Kidney (tissue), 14 donors: ENCODE results near the gene MGME1. TPM values are rescaled to one million over a fixed set of nuclear protein-coding genes. Genes with fewer than 3 reads are reported as not detected.

Experiments
- DNase-seq, 5 donors: peaks; one replicate each; pipeline ENCODE4 v3.0.0-alpha.2; 2013 to 2020
- FAIRE-seq: peaks from 2 replicates; lab custom pipeline; 2012; peaks lifted over from hg19 to GRCh38; lab: Jason Lieb, UNC
- H3K27ac ChIP-seq, 2 donors: one replicate each; pipeline ENCODE4 v1.7.0; 2013; ENCODE audit warnings: low read depth in 2 of 2, low read length in 2 of 2, inconsistent platforms in 1 of 2
- H3K27me3 ChIP-seq: one replicate; pipeline ENCODE4 v1.7.1; 2013; ENCODE audit warnings: low read length, inconsistent platforms; ENCODE audit not compliant: control insufficient read depth, insufficient read depth
- H3K36me3 ChIP-seq, 3 donors: one replicate each; pipeline versions ENCODE4 v1.7.0 to v1.7.1; 2013; ENCODE audit warnings: low read length in 3 of 3, control low read depth in 1 of 3, inconsistent platforms in 1 of 3; ENCODE audit not compliant: insufficient read depth in 3 of 3, control insufficient read depth in 2 of 3
- H3K4me1 ChIP-seq, 3 donors: one replicate each; pipeline versions ENCODE4 v1.7.0 to v1.7.1; 2013; ENCODE audit warnings: low read length in 3 of 3, inconsistent platforms in 1 of 3, low read depth in 1 of 3; ENCODE audit not compliant: control insufficient read depth in 2 of 3, insufficient read depth in 2 of 3
- H3K4me3 ChIP-seq, 3 donors: one replicate each; pipeline versions ENCODE4 v1.7.0 to v1.8.1; 2013; ENCODE audit warnings: low read length in 3 of 3, control low read depth in 1 of 3, inconsistent platforms in 1 of 3
- H3K9ac ChIP-seq, 3 donors: one replicate each; pipeline versions ENCODE4 v1.7.0 to v1.7.1; 2013; ENCODE audit warnings: low read length in 3 of 3, control low read depth in 1 of 3, inconsistent platforms in 1 of 3
- H3K9me3 ChIP-seq, 3 donors: one replicate each; pipeline versions ENCODE4 v1.7.0 to v1.7.1; 2013; ENCODE audit warnings: low read length in 3 of 3, control low read depth in 1 of 3, inconsistent platforms in 1 of 3; ENCODE audit not compliant: control insufficient read depth in 2 of 3, insufficient read depth in 1 of 3
- CTCF ChIP-seq: IDR thresholded peaks from 3 replicates; pipeline ENCODE4 v1.5.1; 2012; ENCODE audit warnings: mild to moderate bottlenecking, moderate library complexity, borderline replicate concordance; ENCODE audit not compliant: insufficient read depth; ENCODE audit errors: extremely low read depth
- intact Hi-C: fragments of 100-400 bp; cut with DNase I; formaldehyde crosslinking; loops from one replicate; pipeline ENCODE4 v1.11.1; 2022
- polyA plus RNA-seq: library from polyadenylated mRNA; stranded (reverse); fragments of 350-450 nt; fragmentation: Illumina TruSeq; extraction: RNeasy Lipid Tissue Mini Kit (QIAGEN cat#74804); gene quantifications from one replicate; pipeline ENCODE4 v1.2.3, GENCODE V29; 2014; ENCODE audit warnings: low read depth, low replicate concordance; ENCODE audit not compliant: insufficient read depth
- total RNA-seq: library from RNA; stranded (reverse); fragmentation: NEBNext Ultra II Directional; extraction: Animal tissue kit (Norgen Biotek cat#: 25700); gene quantifications from one replicate; pipeline ENCODE4 v1.2.1, GENCODE V29; 2021
- donor health status: control.
- donor health status: control.
- donor health status: control.
- donor health status: control.
- donor health status: control.
- donor health status: DM: yes; HTN: yes; CAD: no.
- donor health status: Normal renal cell carcinoma (clear cell type).

The MGME1 gene
- total and polyA plus RNA-seq, 2 donors from 2014 or later = 15.5 to 16.7 TPM

- FAIRE-seq (no peak), DNase-seq (no peak)
- Histone ChIP-seq H3K27me3 (no peaks in the 10 kb centered on the region), H3K4me1 (peaks cover 0 to 12% (median 0%) of the 10 kb centered on the region in 3 donors), H3K9me3 (no peaks in the 10 kb centered on the region), H3K27ac (no peak overlapping the region), H3K9ac (no peak overlapping the region), H3K4me3 (no peak overlapping the region), H3K36me3 (no peaks in the 10 kb centered on the region)
- no peak for TF ChIP-seq CTCF
- intact Hi-C loops = loop anchor here (10.0 kb wide), 1 partner anchor 501 kb away; no protein-coding TSS in a partner anchor
Measured at GRCh38 chr20:18005990-18006364, 37.2 kb downstream of the MGME1 start.

- FAIRE-seq = no peak
- intact Hi-C loops = loop anchor here (10.0 kb wide), 1 partner anchor 502 kb away; no protein-coding TSS in a partner anchor
- H3K27ac ChIP-seq = no peak overlapping the region
Measured at GRCh38 chr20:18006684-18007083, 37.9 kb downstream of the MGME1 start.

GRCh38 chr20:18007534-18008292 lies 38.9 kb downstream of the MGME1 start:
- no peak for DNase-seq
- intact Hi-C loops = loop anchor here (10.0 kb wide), 1 partner anchor 503 kb away; no protein-coding TSS in a partner anchor
- no peak for TF ChIP-seq CTCF
- H3K36me3 ChIP-seq = no peaks in the 10 kb centered on the region
- no peak for FAIRE-seq
- H3K4me3 ChIP-seq = no peak overlapping the region
- no peaks in the 10 kb centered on the region for H3K9me3 ChIP-seq
- peaks cover 0 to 10% (median 0%) of the 10 kb centered on the region in 3 donors for H3K4me1 ChIP-seq
- H3K27me3 ChIP-seq = no peaks in the 10 kb centered on the region
- H3K9ac ChIP-seq = no peak overlapping the region
- H3K27ac ChIP-seq = no peak overlapping the region

More at GRCh38 chr20:18006684-18007083, 37.9 kb downstream of the MGME1 start:
- Histone ChIP-seq H3K4me1 (peaks cover 0 to 10% (median 0%) of the 10 kb centered on the region in 3 donors), H3K27me3 (no peaks in the 10 kb centered on the region), H3K9ac (no peak overlapping the region), H3K36me3 (no peaks in the 10 kb centered on the region), H3K9me3 (no peaks in the 10 kb centered on the region), H3K4me3 (no peak overlapping the region)
- no peak for TF ChIP-seq CTCF
- DNase-seq = no peak
